Transverse colon (tissue), 4 donors: ENCODE measurements around the gene SDR9C7. TPM values are rescaled to one million over a fixed set of nuclear protein-coding genes. Genes with fewer than 3 reads are reported as not detected.

Source experiments
- DNase-seq: peaks from one replicate; pipeline ENCODE4 v3.0.0-alpha.2; 2019
- H3K27ac ChIP-seq, 4 donors: fragments of 200-600 bp; sonication (generic); 2 replicates each; pipeline ENCODE4 v1.5.1; 2016 to 2018; ENCODE audit warnings: inconsistent platforms in 4 of 4
- H3K27me3 ChIP-seq: fragments of 200-600 bp; sonication (generic); 2 replicates; pipeline ENCODE4 v1.5.1; 2017; ENCODE audit warnings: inconsistent platforms
- H3K36me3 ChIP-seq, 4 donors: fragments of 200-600 bp; sonication (generic); 2 replicates each; pipeline ENCODE4 v1.5.1; 2017 to 2019; ENCODE audit warnings: inconsistent platforms in 4 of 4
- H3K4me1 ChIP-seq, 4 donors: fragments of 200-600 bp; sonication (generic); 2 replicates each; pipeline ENCODE4 v1.5.1; 2017 to 2020; ENCODE audit warnings: inconsistent platforms in 4 of 4
- H3K4me3 ChIP-seq, 4 donors: fragments of 200-600 bp; sonication (generic); 1 replicate in 1 of 4; 2 replicates in 3 of 4; pipeline versions ENCODE4 v1.5.1 to v1.6.1; 2017 to 2019; ENCODE audit warnings: inconsistent platforms in 4 of 4
- H3K9me3 ChIP-seq, 2 donors: fragments of 200-600 bp; sonication (generic); 2 replicates each; pipeline ENCODE4 v1.5.1; 2017 to 2019; ENCODE audit warnings: inconsistent platforms in 2 of 2
- EP300 ChIP-seq: sonication (generic); formaldehyde crosslinking; IDR thresholded peaks from one replicate; pipeline ENCODE4 v1.6.1; 2017; ENCODE audit warnings: antibody characterized with exemption, low read depth
- POLR2A ChIP-seq: fragments of 450-650 bp; IDR thresholded peaks from one replicate; pipeline ENCODE4 v1.6.1; 2016; ENCODE audit warnings: antibody characterized with exemption, mild to moderate bottlenecking, moderate library complexity
- POLR2AphosphoS5 ChIP-seq, 3 donors: sonication (generic); formaldehyde crosslinking; IDR thresholded peaks; one replicate each; pipeline ENCODE4 v1.6.1; 2016; ENCODE audit warnings: antibody characterized with exemption in 3 of 3
- WGBS, 2 donors: methylation state at CpG; one replicate each; pipeline ENCODE4 v1.1.5; 2018; ENCODE audit warnings: low coverage in 1 of 2; 5-methylcytosine and 5-hydroxymethylcytosine counted together
- in situ Hi-C, 4 donors: fragments of 200-750 bp; cut with MboI; loops; one replicate each; pipeline versions ENCODE4 v1.15.0 to v1.15.1; 2017; ENCODE audit warnings: low sequenced_read_pairs in 3 of 4, low pct_ligation_motif_present in 1 of 4, low pct_unique_long_range_greater_than_20kb in 1 of 4
- intact Hi-C: fragments of 100-400 bp; cut with DNase I; formaldehyde crosslinking; loops from one replicate; pipeline ENCODE4 v1.15.1; 2023; ENCODE audit warnings: low total_unique reads
- total RNA-seq, 4 donors: library from RNA; depleted of rRNA; stranded (reverse); fragments of >200 nt; gene quantifications; one replicate each; pipeline ENCODE4 v1.1.0, GENCODE V29; 2016
- TF ChIP-seq, protein P1 (sequence below), 5 experiments: fragments of 200-600 bp in 3 of 5; fragments of 450-650 bp in 2 of 5; sonication (generic) in 3 of 5; IDR thresholded peaks; 1 replicate in 2 of 5; 2 replicates in 3 of 5; pipeline ENCODE4 v1.5.1; 2016 to 2017; ENCODE audit warnings: antibody characterized with exemption in 5 of 5, inconsistent platforms in 3 of 5, mild to moderate bottlenecking in 2 of 5, moderate library complexity in 1 of 5

SDR9C7 gene
- total RNA-seq, 4 donors from 2014 or later, result not detected

DNA sequence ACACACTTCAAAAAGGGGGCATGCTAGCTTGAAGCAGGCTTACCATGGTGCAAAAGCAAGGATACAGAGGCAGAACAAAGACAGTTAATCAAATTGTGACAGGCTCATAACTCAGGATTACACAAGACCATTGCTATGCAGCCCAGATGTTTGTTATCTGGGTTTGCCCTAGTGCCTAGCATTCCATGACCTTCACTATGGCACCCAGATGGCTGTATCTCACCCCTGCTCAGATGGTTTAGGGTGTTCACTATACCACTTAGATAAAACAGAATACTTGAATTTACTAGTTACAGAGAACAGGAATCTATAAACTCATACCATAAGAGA, 56.2 kb downstream of the SDR9C7 start:
- Histone ChIP-seq H3K27ac (no peak overlapping the region), H3K36me3 (no peaks in the 10 kb centered on the region), H3K27me3 (peaks cover 25% of the 10 kb centered on the region), H3K4me3 (no peak overlapping the region), H3K4me1 (peaks cover 0 to 10% (median 0%) of the 10 kb centered on the region in 4 donors), H3K9me3 (peaks cover 4 to 6% of the 10 kb centered on the region in 2 donors)
- intact Hi-C loops (no loop called here), in situ Hi-C loops (no loop called here)
- TF ChIP-seq, protein P1, sequence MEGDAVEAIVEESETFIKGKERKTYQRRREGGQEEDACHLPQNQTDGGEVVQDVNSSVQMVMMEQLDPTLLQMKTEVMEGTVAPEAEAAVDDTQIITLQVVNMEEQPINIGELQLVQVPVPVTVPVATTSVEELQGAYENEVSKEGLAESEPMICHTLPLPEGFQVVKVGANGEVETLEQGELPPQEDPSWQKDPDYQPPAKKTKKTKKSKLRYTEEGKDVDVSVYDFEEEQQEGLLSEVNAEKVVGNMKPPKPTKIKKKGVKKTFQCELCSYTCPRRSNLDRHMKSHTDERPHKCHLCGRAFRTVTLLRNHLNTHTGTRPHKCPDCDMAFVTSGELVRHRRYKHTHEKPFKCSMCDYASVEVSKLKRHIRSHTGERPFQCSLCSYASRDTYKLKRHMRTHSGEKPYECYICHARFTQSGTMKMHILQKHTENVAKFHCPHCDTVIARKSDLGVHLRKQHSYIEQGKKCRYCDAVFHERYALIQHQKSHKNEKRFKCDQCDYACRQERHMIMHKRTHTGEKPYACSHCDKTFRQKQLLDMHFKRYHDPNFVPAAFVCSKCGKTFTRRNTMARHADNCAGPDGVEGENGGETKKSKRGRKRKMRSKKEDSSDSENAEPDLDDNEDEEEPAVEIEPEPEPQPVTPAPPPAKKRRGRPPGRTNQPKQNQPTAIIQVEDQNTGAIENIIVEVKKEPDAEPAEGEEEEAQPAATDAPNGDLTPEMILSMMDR (IDR thresholded peaks at IDR 0.05), result no peak
- TF ChIP-seq POLR2A, result no peak
- no peak for TF ChIP-seq EP300
- no peak for TF ChIP-seq POLR2AphosphoS5 (IDR thresholded peaks at IDR 0.05)
- no peak for DNase-seq

DNA sequence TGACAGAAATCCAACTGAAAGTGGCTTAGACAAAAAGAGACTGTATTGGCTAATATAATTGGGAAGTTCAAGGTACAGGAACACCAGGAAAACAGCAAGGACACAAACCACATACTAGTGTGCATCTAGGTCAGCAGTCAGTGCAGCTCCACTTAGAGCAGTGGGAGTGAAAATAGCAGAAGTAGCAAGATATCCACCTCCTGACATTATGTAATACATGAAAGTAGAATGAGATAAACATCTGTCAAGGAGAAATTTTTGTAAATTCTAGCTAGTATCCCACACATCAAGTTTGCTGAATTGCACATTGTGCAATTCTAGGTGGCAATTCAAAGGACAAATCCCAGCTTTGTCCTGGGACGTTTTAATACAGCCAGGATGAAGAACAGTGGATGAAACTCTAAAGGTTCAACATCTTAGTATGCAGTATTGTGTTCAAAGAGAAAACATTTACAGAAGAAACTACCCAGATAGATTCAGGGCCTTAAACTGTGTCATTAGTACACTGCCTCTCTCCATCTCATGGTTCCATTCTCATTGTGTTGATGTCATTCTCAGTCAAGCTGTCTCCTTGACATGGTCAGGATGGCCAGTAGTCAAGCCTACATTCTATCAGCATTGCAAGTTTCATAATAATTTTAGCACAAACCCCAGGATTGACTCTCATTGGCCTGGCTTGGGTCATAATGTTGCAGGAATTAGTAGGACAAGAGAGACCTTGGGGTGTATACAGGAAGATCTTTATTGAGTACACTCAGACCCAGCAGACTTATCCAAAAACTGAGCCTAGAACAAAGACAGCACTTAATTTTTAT, 56.8 kb downstream of the SDR9C7 start:
- in situ Hi-C loops (no loop called here), intact Hi-C loops (no loop called here)
- Histone ChIP-seq H3K36me3 (no peaks in the 10 kb centered on the region), H3K4me3 (no peak overlapping the region), H3K9me3 (peaks cover 4 to 6% of the 10 kb centered on the region in 2 donors), H3K27me3 (peaks cover 25% of the 10 kb centered on the region), H3K27ac (no peak overlapping the region), H3K4me1 (peaks cover 0 to 10% (median 0%) of the 10 kb centered on the region in 4 donors)
- TF ChIP-seq EP300 (no peak), POLR2AphosphoS5 (IDR thresholded peaks at IDR 0.05) (no peak), POLR2A (no peak)
- TF ChIP-seq, protein P1 (IDR thresholded peaks at IDR 0.05), result no peak
- DNase-seq, result no peak
- 49% methylated on average over 1 of the region's 1 CpG; no CpG with 5 or more reads in 1 of the 2 donors for WGBS, 2 donors

DNA sequence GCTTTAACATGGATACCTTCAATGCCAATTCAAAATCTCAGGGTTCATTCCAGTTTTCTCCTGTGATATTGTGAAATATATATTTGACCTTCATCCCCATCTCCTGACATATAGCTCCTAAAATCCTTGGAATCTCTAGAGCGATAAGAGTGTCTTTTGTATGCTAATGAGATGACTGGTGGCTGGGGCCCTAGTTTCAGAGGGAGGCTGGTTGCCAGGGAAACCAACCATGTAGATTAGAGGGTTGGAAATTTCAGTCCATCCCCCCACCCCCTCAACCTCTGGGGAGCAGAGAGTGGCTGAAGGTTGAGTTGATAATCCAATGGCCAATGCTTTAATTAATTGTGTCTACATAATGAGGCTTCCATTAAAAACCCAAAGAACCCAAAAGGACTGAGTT, 59.4 kb downstream of the SDR9C7 start:
- Histone ChIP-seq H3K9me3 (no peaks in the 10 kb centered on the region), H3K4me1 (peaks cover 0 to 10% (median 0%) of the 10 kb centered on the region in 4 donors), H3K27ac (no peak overlapping the region), H3K4me3 (no peak overlapping the region), H3K27me3 (peaks cover 25% of the 10 kb centered on the region), H3K36me3 (no peaks in the 10 kb centered on the region)
- intact Hi-C loops (no loop called here), in situ Hi-C loops (no loop called here)
- no peak for DNase-seq
- WGBS, 2 donors, result 77% methylated on average over 1 of the region's 1 CpG; no CpG with 5 or more reads in 1 of the 2 donors
- no peak for TF ChIP-seq EP300
- TF ChIP-seq POLR2AphosphoS5 (IDR thresholded peaks at IDR 0.05), result no peak
- no peak for TF ChIP-seq POLR2A
- TF ChIP-seq, protein P1 (IDR thresholded peaks at IDR 0.05), result no peak

DNA sequence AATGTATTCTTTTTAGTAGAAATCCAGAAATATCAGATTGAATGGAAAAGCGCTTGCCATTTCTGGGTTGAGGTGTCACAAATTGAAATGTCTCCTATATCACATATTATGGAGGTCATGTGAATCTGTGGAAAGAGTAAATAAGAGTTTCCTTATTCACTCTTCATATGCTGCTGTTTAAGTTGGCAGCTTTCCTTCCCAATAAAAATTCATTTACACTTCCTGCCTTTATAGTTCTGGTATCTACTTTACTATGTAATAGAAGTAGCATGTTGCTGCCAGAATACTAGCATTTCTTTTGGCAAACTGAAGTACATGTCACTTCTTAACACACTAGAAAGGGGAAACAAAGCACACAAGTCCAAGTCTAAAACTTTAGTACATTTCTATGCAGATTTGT, 60.8 kb downstream of the SDR9C7 start:
- DNase-seq, result no peak
- Histone ChIP-seq H3K27me3 (peaks cover 25% of the 10 kb centered on the region), H3K36me3 (no peaks in the 10 kb centered on the region), H3K4me3 (no peak overlapping the region), H3K9me3 (no peaks in the 10 kb centered on the region), H3K27ac (no peak overlapping the region), H3K4me1 (peaks cover 0 to 10% (median 0%) of the 10 kb centered on the region in 4 donors)
- TF ChIP-seq, protein P1 (IDR thresholded peaks at IDR 0.05), result no peak
- TF ChIP-seq POLR2AphosphoS5 (IDR thresholded peaks at IDR 0.05) (no peak), POLR2A (no peak), EP300 (no peak)
- intact Hi-C loops (no loop called here), in situ Hi-C loops (no loop called here)
- 0 to 14% methylated on average over 1 of the region's 1 CpG for WGBS, 2 donors

Other genes with a start within 250 kb of the SDR9C7 start
- gene PTGES3, start 246.1 kb downstream of the SDR9C7 start, total RNA-seq, result 100 to 1,000 TPM in 2 of 4 donors, 10 to 100 TPM in 2; 40.4 to 168 (median 102) TPM
- 1,000 to 10,000 TPM in 1 of 4 donors, 100 to 1,000 TPM in 3; 187 to 1,049 (median 756) TPM for gene NACA, start 209.1 kb downstream of the SDR9C7 start, total RNA-seq
- gene PRIM1, start 182.1 kb downstream of the SDR9C7 start, total RNA-seq, result 10 to 100 TPM in 1 of 4 donors, 1 to 10 TPM in 2, not detected in 1; 1.4 to 10.6 (median 5.6) TPM
- 1 to 10 TPM in 3 of 4 donors, not detected in 1; 1.8 to 6.5 (median 5.3) TPM for gene HSD17B6, start 171.1 kb downstream of the SDR9C7 start, total RNA-seq
- gene RDH16, start 23.2 kb upstream of the SDR9C7 start, total RNA-seq, result under 1 TPM in 2 of 4 donors, not detected in 2; 0.48 to 0.55 TPM
- 1 to 10 TPM; 3.4 to 8.0 (median 4.8) TPM for gene ZBTB39, start 72.1 kb upstream of the SDR9C7 start, total RNA-seq
- gene TAC3, start 82.1 kb upstream of the SDR9C7 start, total RNA-seq, result 10 to 100 TPM in 1 of 4 donors, 1 to 10 TPM in 2, not detected in 1; 2.5 to 47.1 (median 9.2) TPM
- 100 to 1,000 TPM; 118 to 234 (median 184) TPM for gene MYO1A, start 115.7 kb upstream of the SDR9C7 start, total RNA-seq
- gene NEMP1, start 144.4 kb upstream of the SDR9C7 start, total RNA-seq, result 10 to 100 TPM in 1 of 4 donors, 1 to 10 TPM in 3; 4.0 to 66.7 (median 5.2) TPM
- gene NAB2, start 154.7 kb upstream of the SDR9C7 start, total RNA-seq, result 1 to 10 TPM; 2.6 to 9.1 (median 4.7) TPM
- gene STAT6, start 177.0 kb upstream of the SDR9C7 start, total RNA-seq, result 100 to 1,000 TPM; 181 to 318 (median 198) TPM
- 100 to 1,000 TPM in 3 of 4 donors, 10 to 100 TPM in 1; 94.3 to 248 (median 199) TPM for gene LRP1, start 194.1 kb upstream of the SDR9C7 start, total RNA-seq
- not detected for gene LRP1-AS, start 213.2 kb upstream of the SDR9C7 start, total RNA-seq